ENCODE results near the gene NTHL1. TPM values are rescaled to one million over a fixed set of nuclear protein-coding genes. Genes with fewer than 3 reads are reported as not detected.

The NTHL1 gene
- total and polyA plus RNA-seq, 9 of the 15 experiments (the other 6 are each of a cell fraction or from before 2014, with no cell fraction given) = 1.1 to 58.8 (median 17.6) TPM

GRCh38 chr16:2078691-2079090 is 31.1 kb upstream of the NTHL1 start:
- H3K9ac ChIP-seq (ENCODE audit: insufficient read depth in 1 of 2, low read depth in 2 of 2, low read length in 2 of 2) = no peak overlapping the region; a peak in 1 of 4 replicates
- no TSS peak for BruUV-seq (replicated peaks)
- no peak overlapping the region for H3K4me2 ChIP-seq (ENCODE audit: insufficient read depth, low read length)
- no peak overlapping the region for H2AFZ ChIP-seq (ENCODE audit: low read depth, low read length)
- no peak overlapping the region for H3K27ac ChIP-seq (ENCODE audit: extremely low read depth, low read depth, low read length)
- no peaks in the 10 kb centered on the region for H3K79me2 ChIP-seq (ENCODE audit: control insufficient read depth, insufficient read depth, low read length)
- FAIRE-seq (no peak), ATAC-seq (no peak), DNase-seq (ENCODE audit: extremely low read depth in 1 of 4, low spot score in 3 of 4) (no peak)
- peaks cover 0 to 33% of the 10 kb centered on the region in 2 experiments; a peak in 2 of 5 replicates for H3K4me1 ChIP-seq (replicated peaks in 1 of 2; ENCODE audit: control insufficient read depth in 2 of 2, insufficient read depth in 2 of 2, low read length in 2 of 2)
- TF ChIP-seq NRF1 (conservative IDR thresholded peaks at IDR 0.05 in 1 of 2, IDR thresholded peaks at IDR 0.05 in 1 of 2) (no peak), TCFL5 (CRISPR knock-in tag; conservative IDR thresholded peaks at IDR 0.05) (no peak)
- intact Hi-C loops (cut with micrococcal nuclease) = no loop called here
- no peaks in the 10 kb centered on the region for H4K20me1 ChIP-seq (replicated peaks; ENCODE audit: control insufficient read depth, insufficient read depth, low read length)
- H3K27me3 ChIP-seq (ENCODE audit: control insufficient read depth in 2 of 2, insufficient read depth in 2 of 2, low read length in 2 of 2) = no peaks in the 10 kb centered on the region
- no peaks in the 10 kb centered on the region for H3K9me3 ChIP-seq (replicated peaks; ENCODE audit: control insufficient read depth, insufficient read depth, low read depth, low read length)
- ChIA-PET CTCF (ENCODE audit: low intra/inter-chr PET ratio) (no interaction called here), POLR2A (interaction anchor here (1.8 kb wide), 1 partner anchor 77 kb away, joined by 8 read pairs; the partner anchor contains the start of gene TRAF7)
- no peaks in the 10 kb centered on the region for H3K9me1 ChIP-seq (ENCODE audit: control insufficient read depth, insufficient read depth, low read length)
- peaks cover 46% of the 10 kb centered on the region; the same call in 1 of the 3 replicates for H3K36me3 ChIP-seq (ENCODE audit: control insufficient read depth, insufficient read depth, low read length)
- no peak overlapping the region for H3K4me3 ChIP-seq
- in situ Hi-C loops (cut with MboI) = no loop called here
- 91% methylated on average over 23 of the region's 23 CpGs for WGBS (ENCODE audit: insufficient coverage, low coverage, missing lambda C conversion rate)

GRCh38 chr16:2078096-2078495 is 30.5 kb upstream of the NTHL1 start:
- Histone ChIP-seq H3K4me3 (no peak overlapping the region), H3K9me3 (replicated peaks; ENCODE audit: control insufficient read depth, insufficient read depth, low read depth, low read length) (no peaks in the 10 kb centered on the region), H3K4me2 (ENCODE audit: insufficient read depth, low read length) (no peak overlapping the region), H3K9me1 (ENCODE audit: control insufficient read depth, insufficient read depth, low read length) (no peaks in the 10 kb centered on the region), H3K27me3 (ENCODE audit: control insufficient read depth in 2 of 2, insufficient read depth in 2 of 2, low read length in 2 of 2) (no peaks in the 10 kb centered on the region), H4K20me1 (replicated peaks; ENCODE audit: control insufficient read depth, insufficient read depth, low read length) (no peaks in the 10 kb centered on the region), H2AFZ (ENCODE audit: low read depth, low read length) (no peak overlapping the region), H3K79me2 (ENCODE audit: control insufficient read depth, insufficient read depth, low read length) (no peaks in the 10 kb centered on the region), H3K9ac (ENCODE audit: insufficient read depth in 1 of 2, low read depth in 2 of 2, low read length in 2 of 2) (no peak overlapping the region), H3K36me3 (ENCODE audit: control insufficient read depth, insufficient read depth, low read length) (peaks cover 48% of the 10 kb centered on the region; the same call in 1 of the 3 replicates), H3K4me1 (replicated peaks in 1 of 2; ENCODE audit: control insufficient read depth in 2 of 2, insufficient read depth in 2 of 2, low read length in 2 of 2) (peaks cover 0 to 28% of the 10 kb centered on the region in 2 experiments; a peak in 2 of 5 replicates), H3K27ac (ENCODE audit: extremely low read depth, low read depth, low read length) (no peak overlapping the region)
- DNase-seq (ENCODE audit: extremely low read depth in 1 of 4, low spot score in 3 of 4) (no peak), FAIRE-seq (no peak), ATAC-seq (no peak)
- ChIA-PET POLR2A (interaction anchor here (1.8 kb wide), 1 partner anchor 77 kb away, joined by 8 read pairs; the partner anchor contains the start of gene TRAF7), CTCF (ENCODE audit: low intra/inter-chr PET ratio) (no interaction called here)
- in situ Hi-C loops (cut with MboI) (no loop called here), intact Hi-C loops (cut with micrococcal nuclease) (no loop called here)
- WGBS (ENCODE audit: insufficient coverage, low coverage, missing lambda C conversion rate) = 84% methylated on average over 7 of the region's 7 CpGs
- no TSS peak for BruUV-seq (replicated peaks)
- no peak for TF ChIP-seq SOX6 (IDR thresholded peaks at IDR 0.05)
- no peak for TF ChIP-seq CGGBP1 (CRISPR knock-in tag; IDR thresholded peaks at IDR 0.05)
- no peak for TF ChIP-seq HNRNPK (IDR thresholded peaks at IDR 0.05; ENCODE audit: low read depth, low read length, poor library complexity, severe bottlenecking)
- no peak for TF ChIP-seq ZNF668 (CRISPR knock-in tag; IDR thresholded peaks at IDR 0.05)
- TF ChIP-seq NFIX (CRISPR knock-in tag; IDR thresholded peaks at IDR 0.05; ENCODE audit: low read depth) = no peak
- no peak for TF ChIP-seq AFF1 (IDR thresholded peaks at IDR 0.05; ENCODE audit: low read depth in 1 of 2, partially characterized antibody in 2 of 2)
- TF ChIP-seq KDM4B (IDR thresholded peaks at IDR 0.05; ENCODE audit: borderline replicate concordance in 2 of 2, low read depth in 1 of 2) = no peak
- no peak for TF ChIP-seq NCOA1 (IDR thresholded peaks at IDR 0.05; ENCODE audit: low read depth)
- no peak for TF ChIP-seq MCM3 (IDR thresholded peaks at IDR 0.05)
- no peak for TF ChIP-seq LCOR (CRISPR knock-in tag; IDR thresholded peaks at IDR 0.05)

All from K562 (cell line).